GM18511 (cell line): Measurements from ENCODE around the gene NENF.

Experiments used
- ATAC-seq: cut with Tn5 transposase; IDR thresholded peaks from one replicate; pipeline ENCODE4 v1.9.1; 2021; ENCODE audit warnings: mild to moderate bottlenecking, moderate library complexity; ENCODE audit not compliant: unreplicated experiment

The NENF gene

DNA sequence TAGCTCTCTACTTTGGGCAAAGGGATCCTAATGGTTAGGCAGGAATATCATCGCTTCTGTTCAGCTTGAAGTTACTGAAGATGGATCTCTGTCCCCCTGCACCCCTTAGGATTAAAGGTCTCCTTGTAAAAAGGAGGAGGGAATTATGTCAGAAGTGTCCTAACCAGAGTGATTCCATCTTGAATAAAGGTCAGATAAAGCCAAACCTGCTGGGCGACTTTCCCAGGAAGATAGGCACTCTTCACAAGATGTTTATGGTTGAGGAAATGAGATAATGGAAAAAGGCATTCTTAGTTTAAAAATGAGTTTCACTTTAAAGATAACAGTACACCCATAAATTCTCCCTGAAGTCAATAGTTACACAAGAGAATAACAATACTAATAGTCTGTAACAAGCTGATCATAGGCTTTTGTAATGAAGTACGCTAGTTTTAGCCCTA lies 1.7 kb upstream of the NENF start:
- ATAC-seq, result no peak

DNA sequence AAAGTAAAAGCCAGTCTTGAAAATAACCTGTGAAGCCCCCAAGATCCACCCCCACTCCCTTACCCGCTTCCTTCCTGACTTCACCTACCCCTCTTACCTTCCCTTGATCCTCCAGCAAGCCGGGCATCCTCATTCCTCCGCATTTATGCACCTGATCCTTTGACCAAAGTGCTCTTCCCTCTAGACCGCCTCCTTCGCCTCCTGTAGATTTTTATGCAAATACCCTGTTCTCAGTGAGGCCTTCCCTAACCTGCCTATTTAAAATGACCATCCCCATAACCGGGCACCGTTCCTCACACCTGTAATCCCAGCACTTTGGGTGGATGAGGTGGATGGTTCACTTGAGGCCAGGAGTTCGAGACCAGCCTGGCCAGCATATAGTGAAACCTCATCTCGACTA lies 1.1 kb upstream of the NENF start:
- ATAC-seq, result no peak

GRCh38 chr1:212432272-212432660 lies 454 bp upstream of the NENF start:
- ATAC-seq, result no peak

DNA sequence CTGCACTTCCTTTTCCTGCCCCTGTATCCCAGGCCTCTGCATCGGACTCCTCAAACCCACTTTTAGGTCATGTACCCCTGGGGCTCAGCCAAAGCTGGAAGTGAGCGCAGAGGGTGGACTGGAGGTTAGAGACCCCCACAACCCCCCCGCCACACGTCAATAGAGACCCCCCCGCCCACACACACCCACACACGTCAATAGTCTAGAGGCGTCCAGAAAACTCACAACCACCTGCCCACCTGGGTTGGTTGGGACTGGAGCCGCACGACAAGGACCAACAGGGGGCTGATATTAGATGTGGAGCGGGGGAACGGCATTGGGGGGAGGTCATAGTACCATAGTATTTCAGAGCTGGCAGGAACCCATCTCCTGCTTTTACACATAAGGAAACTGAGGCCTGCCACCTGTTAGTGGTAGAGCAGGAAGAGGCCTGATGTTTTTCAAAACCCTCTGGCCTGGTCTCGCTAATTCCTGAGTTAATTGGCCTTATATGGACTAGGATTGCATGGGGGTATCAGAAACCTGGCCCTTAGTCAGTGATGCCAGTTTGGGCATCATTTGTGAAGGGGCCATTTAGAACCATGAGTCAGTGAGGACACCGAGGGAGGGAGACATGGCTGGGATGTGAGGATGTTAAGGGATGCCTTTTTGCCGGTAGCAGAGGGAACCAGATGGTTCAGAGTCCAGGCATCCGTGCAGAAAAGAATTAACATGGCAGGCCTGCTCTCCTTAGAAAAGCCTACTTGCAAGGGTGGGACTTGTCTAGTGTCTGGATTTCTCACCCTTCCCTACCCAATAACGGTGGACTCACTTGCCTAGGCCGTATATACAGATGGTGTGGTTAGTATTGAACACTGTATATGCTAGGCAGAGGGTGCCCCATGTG lies 1.1 kb downstream of the NENF start:
- no peak for ATAC-seq

DNA sequence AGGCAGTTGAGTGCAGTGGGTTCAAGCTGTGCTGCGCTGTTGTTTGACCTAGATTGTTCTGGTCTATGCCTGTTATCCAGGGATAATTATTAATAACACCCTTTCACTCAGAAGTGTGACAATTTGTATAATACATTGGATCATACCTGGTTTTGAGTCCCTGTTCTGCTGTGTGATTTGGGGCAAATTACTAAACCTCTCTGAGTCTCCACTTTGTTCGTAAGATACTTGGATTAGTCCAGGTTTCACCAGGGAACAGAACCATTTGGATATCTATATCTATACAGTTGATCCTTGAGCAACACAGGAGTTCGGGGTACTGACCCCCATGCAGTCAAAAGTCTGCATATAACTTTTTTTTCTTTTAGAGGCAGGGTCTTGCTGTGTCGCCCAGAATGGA lies 2.3 kb downstream of the NENF start:
- no peak for ATAC-seq

GRCh38 chr1:212437179-212437798 lies 4.6 kb downstream of the NENF start:
- no peak for ATAC-seq

GRCh38 chr1:212438831-212439237 lies 6.1 kb downstream of the NENF start:
- no peak for ATAC-seq

DNA sequence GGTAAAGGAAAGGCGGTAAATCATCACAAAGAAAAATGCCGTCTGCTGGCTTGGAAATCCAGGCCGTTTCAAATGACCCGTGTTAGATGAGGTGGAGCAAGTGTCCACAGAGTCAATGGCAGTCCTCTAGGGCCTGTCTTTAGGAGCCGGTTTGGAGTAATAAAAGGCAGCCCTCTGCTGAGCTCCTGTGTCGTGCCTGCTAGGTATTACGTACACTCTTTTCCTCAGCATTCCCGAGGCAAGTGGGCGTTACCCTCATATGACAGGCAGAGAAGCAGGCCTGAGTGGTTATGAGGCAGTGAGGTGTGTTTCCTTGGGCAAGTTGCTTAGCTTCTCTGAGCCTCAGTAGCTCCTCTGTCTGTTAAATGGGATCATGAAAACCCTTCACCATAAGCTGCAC lies 7.7 kb downstream of the NENF start:
- no peak for ATAC-seq

DNA sequence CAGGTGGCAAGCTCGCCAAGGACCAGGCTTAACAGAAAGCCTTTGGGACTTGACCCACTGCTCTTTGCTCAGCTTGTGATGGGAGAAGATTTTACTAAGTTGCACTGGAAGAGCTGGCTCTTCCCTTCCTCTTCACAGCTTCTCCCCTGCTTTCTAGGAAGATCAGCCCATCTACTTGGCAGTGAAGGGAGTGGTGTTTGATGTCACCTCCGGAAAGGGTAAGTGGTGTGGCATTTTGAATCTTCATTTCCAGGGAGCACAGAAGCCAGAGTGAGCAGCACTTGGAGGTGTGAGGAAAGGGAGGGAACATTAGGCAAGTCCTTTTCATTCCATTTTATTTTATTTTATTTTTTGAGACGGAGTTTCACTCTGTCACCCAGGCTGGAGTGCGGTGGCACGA lies 9.7 kb downstream of the NENF start:
- no peak for ATAC-seq

- ATAC-seq, result no peak
Measured at GRCh38 chr1:212446333-212446732, 13.6 kb downstream of the NENF start.

GRCh38 chr1:212447478-212447877 lies 14.8 kb downstream of the NENF start:
- ATAC-seq, result no peak

DNA sequence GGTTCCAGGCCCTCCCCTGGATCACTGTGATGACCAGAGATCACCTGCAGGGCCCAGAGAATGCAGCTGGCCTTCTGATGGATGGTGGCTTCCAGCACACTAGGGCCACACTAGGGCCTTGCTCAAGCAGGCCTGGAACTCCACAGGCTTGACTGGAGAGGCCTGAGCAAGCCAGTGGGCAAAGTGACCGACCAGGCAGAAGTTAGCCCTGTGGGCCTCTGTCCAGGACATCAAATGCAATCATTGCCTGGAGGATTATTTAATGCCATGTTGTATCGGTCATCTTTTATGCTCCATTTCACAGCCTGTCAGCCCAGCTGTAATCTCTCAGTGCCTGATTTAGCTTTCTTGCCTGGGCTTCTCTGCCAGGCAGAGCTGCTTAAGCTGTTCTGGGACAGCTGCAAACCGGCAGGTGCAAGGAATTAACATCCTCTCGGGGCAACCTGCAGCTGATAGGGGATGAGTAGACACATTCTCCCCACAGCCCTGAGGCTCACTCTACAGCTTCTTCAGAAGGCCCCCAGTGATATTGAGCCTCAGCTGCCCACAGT lies 17.7 kb downstream of the NENF start:
- ATAC-seq, result no peak

DNA sequence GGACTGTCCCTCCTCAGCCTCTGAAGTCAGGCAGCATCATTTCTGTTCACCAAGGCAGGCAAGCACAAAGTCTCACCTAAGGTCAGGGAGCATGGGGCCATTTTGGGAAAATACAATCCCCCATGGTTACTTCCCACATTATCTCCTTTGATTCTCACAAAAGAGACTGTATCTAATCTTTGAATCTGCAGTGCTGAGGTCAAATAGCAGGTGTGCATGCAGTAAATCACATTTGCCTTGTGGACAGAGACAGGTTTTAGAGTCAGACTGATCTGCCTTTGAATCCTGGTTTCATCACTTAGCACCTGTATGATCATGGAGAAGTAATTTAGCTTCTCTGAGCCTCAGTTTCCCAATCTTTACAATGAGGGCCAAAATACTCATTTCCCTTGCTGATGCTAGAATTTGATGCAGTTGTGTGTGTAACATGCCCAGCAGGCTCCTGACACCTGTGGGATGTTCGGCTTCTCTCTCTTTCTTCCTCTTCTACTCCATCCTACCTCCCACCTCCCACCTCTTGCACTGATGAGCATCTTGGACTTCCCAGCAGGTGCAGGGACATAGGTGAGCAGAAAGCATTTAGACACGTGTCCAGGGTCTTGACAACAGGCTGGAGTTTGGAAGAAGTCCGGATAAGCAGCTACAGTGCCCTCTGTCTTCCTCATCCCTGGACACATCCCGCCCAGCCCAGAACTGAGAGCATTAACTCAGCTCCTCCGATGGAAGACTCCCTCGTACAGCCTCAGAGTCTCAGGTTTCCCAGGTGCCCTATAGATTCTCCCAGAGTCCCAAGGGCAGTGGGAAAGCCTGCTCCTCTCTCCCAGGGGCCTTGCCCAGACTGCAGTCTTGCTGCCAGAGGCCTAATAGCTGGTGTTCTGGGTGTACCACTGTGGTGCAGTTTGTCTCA lies 18.9 kb downstream of the NENF start:
- no peak for ATAC-seq

DNA sequence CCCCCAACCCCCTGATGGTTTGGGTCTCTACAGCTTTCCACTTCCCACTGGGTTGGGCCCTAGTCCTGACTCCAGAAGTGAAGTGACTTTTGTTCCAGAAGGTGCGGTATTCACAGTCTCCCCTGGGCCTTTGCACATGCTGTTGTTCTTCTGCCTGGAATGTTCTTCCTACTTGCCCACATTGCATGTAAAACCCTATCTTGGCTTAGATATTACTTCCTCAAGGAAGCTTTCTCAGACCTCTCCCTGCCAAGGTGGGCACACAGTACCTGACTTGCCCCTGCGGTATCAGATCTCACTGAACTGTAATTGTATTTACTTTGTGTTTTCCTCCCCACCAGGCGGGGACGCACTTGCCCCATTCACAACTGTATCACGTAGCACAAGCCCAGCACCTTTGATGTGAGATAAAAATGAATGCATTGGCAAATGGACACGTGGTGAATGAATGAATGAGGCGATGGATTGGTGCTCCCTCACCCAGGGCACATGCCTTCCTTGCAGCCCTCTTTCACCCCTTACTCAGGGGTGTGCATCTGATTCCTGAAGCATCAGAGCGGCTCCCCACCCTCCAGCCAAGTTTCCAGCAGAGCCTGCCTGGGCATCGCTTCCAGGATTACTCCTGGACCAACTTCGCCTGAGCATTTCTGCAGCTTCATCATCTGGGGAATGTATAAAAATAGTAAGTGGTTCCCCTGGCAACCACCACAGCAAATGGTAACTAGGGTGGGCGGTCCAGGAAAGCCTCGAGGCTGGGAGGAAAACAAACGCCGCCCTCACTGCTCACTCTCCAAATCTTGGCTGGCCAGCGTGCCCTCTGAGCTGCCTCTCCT lies 19.8 kb downstream of the NENF start:
- ATAC-seq, result no peak

GRCh38 chr1:212453156-212453857 lies 20.6 kb downstream of the NENF start:
- no peak for ATAC-seq

DNA sequence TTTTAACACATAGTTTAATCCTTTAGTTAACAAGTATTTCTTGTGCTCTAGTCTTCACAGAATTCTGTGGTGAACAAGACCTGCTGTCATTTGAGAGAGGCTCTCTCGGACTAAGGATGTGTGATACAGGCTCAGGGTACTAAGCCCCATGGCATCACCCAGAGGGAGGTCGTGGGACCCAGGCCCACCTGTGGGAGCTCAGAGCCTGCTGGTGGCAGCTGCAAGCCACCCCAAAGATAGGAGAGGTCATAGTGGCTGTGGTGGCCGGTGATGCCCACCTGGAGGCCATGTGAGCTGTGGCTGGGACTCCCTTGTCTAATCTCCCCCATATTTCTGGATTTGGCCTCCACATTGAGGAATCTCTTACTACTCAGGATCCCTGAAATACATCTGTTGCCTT lies 22.0 kb downstream of the NENF start:
- no peak for ATAC-seq

DNA sequence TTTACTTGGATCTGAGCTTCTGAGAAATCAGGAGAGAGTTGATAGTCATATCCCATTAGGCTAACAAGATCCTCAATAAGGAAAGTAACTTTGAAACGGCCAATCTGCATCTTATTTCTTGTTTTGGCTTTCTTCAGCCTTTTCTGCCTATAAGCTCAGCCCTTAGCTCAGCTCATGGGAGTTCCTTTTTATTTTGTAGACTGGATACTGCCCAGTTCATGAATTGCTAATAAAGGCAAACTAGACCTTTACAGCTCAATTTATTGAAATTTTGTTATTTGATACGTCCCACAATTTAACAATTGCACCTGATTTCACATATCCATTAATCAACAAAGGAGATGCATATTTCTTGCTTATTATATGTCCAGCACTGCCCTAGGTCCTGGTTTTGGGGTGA lies 22.7 kb downstream of the NENF start:
- no peak for ATAC-seq

DNA sequence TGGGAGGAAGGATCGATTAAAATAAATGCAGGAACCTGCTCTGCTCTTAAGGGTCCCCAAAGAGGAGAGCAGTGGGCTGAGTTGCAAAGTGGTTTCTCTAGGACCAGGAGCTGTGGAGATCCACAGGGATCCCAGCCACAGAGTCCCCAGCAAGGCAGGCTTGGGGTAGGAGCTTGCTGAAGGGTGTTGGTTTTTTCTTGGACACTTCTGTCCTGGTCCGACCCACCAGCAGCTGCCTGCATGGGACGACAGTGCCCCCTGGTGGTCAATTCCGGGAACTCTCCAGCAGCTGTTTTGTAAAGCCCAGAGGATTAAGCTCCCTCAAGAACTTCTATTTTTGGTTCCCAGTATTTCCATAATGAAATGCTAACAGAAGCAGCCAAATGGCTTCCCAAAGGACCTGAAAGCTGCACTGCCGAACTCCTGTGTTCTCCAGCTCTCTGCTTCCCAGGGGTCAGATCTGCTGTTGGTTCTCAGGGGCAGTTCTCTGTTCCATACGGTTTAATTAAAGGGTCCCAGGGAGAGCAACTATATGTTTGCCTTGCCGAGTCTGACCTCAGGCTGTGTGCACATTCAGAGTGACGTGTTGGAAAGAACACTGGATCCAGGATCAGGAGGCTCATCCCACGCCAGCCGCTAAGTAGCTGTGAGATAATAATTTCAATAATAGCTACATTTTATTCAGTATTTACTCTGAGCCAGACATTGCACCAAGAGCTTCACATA lies 23.2 kb downstream of the NENF start:
- peak; percentile 71 for ATAC-seq

- ATAC-seq, result no peak
Measured at GRCh38 chr1:212457740-212458338, 25.1 kb downstream of the NENF start.
